Stimulated activated CD8-positive, alpha-beta memory T cell treated with anti-CD3 and anti-CD28 coated beads, Interleukin-7, amount 100 ng/mL, for 24 hours (primary cell): ENCODE measurements around the gene USP30.

Experiments
- DNase-seq: peaks from one replicate; pipeline ENCODE4 v3.0.0-alpha.2; 2020; ENCODE audit warnings: low read depth

The USP30 gene

GRCh38 chr12:109098183-109098604 is 45.8 kb downstream of the USP30 start:
- DNase-seq = no peak

- no peak for DNase-seq
Measured at GRCh38 chr12:109098651-109099050, 46.3 kb downstream of the USP30 start.

GRCh38 chr12:109099431-109100020 is 47.1 kb downstream of the USP30 start:
- DNase-seq = no peak

- DNase-seq = no peak
Measured at GRCh38 chr12:109100741-109101140, 48.4 kb downstream of the USP30 start.

GRCh38 chr12:109102491-109102890 is 50.1 kb downstream of the USP30 start:
- no peak for DNase-seq

- no peak for DNase-seq
Measured at GRCh38 chr12:109105176-109105575, 52.8 kb downstream of the USP30 start.

- no peak for DNase-seq
Measured at GRCh38 chr12:109109746-109110350, 57.5 kb downstream of the USP30 start.

- peak; percentile 17 for DNase-seq
Measured at GRCh38 chr12:109110988-109111495, 58.7 kb downstream of the USP30 start.

GRCh38 chr12:109112720-109113465 is 60.5 kb downstream of the USP30 start:
- no peak for DNase-seq

GRCh38 chr12:109113661-109114321 is 61.4 kb downstream of the USP30 start:
- no peak for DNase-seq

- DNase-seq = no peak
Measured at GRCh38 chr12:109114644-109115043, 62.3 kb downstream of the USP30 start.

GRCh38 chr12:109115404-109115757 is 63.0 kb downstream of the USP30 start:
- no peak for DNase-seq

GRCh38 chr12:109115758-109116610 is 63.6 kb downstream of the USP30 start, which contains the start of gene ACACB:
ACACB (plus strand) TSS chr12:109116587; CDS start chr12:109139406, 22,819 bp downstream.
- no peak for DNase-seq

- no peak for DNase-seq
Measured at GRCh38 chr12:109116611-109116949, 64.2 kb downstream of the USP30 start.

- no peak for DNase-seq
Measured at GRCh38 chr12:109120095-109120494, 67.7 kb downstream of the USP30 start.

- no peak for DNase-seq
Measured at GRCh38 chr12:109120557-109120956, 68.2 kb downstream of the USP30 start.

GRCh38 chr12:109121346-109121880 is 69.0 kb downstream of the USP30 start:
- DNase-seq = no peak

- DNase-seq = no peak
Measured at GRCh38 chr12:109124878-109125648, 72.7 kb downstream of the USP30 start.

GRCh38 chr12:109125791-109126190 is 73.4 kb downstream of the USP30 start:
- no peak for DNase-seq

- no peak for DNase-seq
Measured at GRCh38 chr12:109126784-109127183, 74.4 kb downstream of the USP30 start.
